Inflammatory macrophage treated with lipopolysaccharide for 1 hour (primary cell): ENCODE data around the gene TPP1.

Source experiments
- DNase-seq, 2 donors: peaks; one replicate each; pipeline ENCODE4 v3.0.0-alpha.2; 2020 to 2022

TPP1 gene

DNA sequence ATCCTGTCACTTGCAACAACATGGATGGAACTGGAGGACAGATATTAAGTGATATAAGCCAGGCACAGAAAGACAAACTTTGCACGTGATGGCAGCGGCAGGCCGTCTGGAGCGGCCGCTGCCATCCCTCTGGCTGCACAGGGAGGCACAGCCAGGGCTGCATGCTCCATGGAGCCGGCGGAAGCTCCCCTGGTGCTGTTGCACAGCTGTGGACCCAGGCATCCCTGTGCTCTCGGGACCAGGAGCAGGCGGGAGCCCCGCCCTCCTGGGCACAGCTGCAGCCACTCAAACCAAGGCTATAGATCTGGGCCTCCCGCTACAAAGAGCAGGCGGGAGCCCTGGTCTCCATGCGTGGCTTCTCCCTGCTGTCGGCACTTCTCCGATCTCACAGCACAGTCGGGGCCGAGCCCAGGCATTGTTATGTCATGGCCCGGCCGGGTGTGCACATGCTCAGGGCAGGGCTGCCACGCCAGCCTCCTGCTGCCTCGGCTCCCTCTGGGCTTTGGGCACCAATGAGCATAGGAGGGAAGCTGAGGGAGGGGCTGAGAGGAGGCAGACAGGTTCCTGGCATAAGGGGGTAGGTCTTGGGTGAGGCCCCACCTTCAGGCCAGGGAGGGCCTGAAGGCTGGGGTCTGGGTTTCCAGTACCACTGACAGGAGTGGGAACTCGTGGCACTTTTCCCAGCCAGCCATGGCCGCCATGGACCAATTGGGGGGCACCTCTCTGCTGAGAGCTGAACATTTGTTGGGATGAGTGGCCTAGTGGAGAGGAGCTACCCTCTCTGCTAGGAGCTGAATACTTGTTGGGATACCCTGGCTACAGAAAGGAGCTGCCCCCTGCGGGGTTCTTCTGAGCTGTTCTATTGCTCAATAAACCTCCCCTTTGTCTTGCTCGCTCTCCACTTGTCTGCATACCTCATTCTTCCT is 32.5 kb downstream of the TPP1 start:
- no peak for DNase-seq

DNA sequence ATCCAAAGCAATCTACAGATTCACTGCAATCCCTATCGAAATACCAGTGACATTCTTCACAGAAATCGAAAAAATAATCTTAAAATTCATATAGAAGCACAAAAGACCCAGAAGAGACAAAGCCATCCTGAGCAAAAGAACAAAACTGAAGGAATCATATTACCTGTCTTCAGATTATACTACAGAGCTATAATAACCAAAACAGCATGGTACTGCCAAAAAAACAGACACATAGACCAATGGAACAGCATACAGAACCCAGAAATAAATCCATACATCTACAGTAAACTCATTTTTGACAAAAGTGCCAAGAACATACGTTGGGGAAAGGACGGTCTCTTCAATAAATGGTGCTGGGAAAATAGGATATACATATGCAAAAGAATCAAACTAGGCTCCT is 34.7 kb downstream of the TPP1 start:
- DNase-seq: no peak

DNA sequence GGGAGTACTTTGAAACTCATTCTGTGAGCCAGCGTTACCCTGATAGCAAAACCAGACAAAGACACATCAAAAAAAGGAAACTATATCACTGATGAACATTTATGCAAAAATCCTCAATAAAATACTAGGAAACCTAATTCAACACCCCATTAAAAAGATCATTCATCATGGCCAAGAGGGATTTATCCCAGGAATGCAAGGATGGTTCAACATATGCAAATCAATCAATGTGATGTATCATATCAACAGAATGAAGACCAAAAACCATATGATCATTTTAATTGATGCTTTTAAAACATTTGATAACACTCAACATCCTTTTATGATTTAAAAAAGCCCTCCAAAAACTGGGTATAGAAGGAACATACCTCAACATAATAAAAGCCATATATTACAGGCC is 35.6 kb downstream of the TPP1 start:
- DNase-seq: no peak

DNA sequence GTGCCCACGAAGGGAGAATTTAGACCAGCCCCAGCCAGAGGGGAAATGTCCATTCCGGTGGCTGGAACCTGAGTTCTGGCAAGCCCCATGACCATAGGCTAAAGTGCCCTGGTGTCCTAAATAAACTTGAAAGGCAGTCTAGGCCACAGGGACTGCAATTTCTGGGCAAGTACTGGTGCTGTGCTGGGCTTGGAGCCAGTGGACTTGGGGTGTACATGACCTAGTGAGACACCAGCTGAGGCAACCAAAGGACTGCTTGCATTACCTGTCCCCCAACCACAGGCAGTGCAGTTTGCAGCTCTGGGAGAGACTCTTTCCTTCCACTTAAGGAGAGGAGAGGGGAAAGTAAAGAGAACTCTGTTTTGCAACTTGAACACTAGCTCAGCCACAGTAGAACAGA is 39.5 kb downstream of the TPP1 start:
- DNase-seq: no peak

DNA sequence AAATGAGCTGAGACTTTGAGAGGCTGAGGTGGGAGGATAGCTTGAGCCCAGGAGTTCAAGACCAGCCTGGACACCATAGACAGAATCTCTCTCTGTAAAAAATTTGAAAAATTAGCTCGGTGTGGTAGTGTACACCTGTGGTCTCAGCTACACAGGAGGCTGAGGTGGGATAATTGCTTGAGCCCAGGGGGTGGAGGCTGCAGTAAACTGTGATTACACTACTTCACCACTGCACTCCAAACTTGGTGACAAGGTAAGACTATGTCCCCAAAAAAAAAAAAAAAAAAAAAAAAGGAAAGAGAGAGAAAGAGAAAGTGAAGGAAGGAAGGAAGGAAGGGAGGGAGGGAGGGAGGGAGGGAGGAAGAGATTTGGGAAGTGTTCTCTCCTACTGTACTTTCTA is 41.1 kb downstream of the TPP1 start:
- no peak for DNase-seq

DNA sequence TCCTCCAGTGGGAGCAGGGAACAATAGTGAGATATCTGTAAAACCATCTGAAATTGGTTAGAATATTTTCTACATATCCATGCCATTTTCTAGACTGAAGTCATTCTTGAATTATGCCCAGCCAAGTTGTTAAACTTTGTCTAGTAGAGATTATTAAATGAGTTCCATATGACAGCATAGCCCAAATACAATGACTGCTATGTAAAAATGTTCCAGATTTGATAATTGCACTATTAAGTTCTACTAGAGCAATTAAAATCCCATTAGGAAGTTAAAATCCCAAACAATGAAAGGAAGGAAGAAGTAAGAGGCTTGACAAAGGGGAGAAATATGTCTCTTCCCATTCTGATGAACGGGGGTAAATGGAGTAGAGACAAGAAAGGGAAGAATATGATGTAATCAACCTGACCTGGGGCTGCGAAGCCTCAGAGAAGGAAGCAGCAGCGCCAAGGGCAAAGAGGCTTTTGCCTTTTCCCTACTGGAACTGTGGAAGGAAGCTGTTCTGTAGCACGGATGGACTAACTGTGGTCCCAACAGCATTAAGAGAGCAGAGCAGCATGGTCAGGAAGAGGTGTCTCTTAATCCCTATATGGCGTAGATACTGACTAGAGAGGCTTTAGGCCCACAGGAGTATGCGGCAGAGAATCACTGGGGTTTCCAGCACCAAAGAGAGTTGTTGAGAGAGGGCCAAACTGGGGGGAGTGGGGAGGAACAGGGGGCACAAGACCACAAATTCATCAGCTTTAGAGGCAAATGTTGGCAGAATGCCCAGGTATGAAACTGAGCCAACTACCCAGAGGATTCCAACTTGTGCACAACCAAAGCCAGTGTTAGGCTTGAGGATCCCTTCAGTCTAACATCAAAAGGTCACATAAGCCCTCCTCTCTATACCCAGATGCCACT is 42.5 kb downstream of the TPP1 start:
- DNase-seq: peak; percentile 6 to 16

DNA sequence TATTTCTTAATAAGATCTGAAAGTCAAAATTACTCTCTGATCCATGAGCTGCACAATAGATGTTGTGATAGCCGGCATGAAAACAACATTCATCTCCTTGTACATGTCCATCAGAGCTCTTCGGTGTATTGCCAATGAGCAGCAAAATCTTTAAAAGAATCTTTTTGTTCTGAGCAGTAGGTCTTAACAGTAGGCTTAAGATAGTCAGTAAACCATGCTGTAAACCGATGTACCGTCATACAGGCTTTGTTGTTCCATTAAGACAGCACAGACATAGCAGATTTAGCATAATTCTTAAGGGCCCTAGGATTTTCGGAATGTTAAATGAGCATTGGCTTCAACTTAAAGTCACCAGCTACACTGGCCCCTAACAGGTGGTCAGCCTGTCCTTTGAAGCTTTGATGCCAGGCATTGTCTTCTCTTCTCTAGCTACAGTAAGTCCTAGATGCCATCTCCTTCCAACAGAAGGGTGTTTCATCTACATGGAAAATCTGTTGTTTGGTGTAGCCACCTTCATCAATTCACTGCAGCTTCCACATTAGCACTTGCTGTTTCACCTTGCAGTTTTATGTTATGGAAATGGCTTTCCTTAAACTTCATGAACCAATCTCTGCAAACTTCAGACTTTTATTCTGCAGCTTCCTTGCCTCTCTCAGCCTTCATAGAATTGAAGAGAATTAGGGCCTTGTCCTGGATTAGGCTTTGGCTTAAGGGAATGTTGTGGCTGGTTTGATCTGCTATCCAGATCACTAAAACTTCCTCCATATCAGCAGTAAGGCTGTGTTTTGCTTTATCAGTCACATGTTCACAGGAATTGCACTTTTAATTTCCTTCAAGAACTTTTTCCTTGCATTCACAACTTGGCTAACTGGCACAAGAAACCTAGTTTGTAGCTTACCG is 44.2 kb downstream of the TPP1 start:
- no peak for DNase-seq

DNA sequence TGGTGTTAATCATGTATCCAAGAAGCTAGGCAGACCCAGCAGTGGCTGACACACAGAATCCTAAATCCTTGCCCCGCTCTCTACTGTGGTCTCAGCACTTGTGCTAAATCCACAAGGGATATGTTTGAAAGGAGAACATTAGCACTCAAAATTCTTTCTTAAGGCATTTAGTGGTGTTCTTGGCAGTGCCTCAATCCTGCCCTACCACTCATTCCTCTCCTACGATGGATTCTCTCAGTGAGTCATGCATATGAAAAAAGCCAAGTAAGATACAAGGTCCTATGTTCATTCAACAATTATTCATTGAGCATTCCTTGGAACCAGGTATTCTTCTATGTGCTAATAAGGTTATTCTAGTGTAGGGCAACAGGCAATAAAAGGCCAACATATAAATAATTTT is 47.0 kb downstream of the TPP1 start:
- no peak for DNase-seq

DNA sequence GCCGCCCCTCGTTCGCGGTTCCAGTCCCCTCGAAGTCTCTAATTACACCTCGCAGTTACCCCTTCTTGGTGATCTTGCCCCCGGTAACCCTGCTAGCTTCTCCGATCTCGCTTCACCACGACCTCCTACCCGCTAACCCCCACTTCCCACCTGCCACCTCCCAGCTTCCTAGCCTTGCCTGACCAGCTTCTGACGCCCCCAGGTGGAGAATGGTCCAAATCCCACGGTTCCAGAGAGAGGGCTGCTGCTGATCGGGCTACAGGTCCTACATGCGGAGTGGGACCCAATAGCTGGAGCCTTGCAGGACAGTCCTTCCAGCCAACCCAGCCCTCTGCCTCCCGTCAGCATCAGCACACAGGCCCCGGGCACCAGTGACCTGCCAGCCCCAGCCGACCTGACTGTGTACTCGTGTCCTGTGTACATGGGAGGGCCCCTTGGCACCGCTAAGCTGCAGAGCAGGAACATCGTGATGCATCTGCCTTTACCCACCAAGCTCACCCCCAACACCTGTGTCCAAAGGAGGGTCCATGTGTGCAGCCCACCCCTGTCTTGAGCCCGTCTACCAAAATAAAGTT is 47.7 kb downstream of the TPP1 start:
- no peak for DNase-seq

DNA sequence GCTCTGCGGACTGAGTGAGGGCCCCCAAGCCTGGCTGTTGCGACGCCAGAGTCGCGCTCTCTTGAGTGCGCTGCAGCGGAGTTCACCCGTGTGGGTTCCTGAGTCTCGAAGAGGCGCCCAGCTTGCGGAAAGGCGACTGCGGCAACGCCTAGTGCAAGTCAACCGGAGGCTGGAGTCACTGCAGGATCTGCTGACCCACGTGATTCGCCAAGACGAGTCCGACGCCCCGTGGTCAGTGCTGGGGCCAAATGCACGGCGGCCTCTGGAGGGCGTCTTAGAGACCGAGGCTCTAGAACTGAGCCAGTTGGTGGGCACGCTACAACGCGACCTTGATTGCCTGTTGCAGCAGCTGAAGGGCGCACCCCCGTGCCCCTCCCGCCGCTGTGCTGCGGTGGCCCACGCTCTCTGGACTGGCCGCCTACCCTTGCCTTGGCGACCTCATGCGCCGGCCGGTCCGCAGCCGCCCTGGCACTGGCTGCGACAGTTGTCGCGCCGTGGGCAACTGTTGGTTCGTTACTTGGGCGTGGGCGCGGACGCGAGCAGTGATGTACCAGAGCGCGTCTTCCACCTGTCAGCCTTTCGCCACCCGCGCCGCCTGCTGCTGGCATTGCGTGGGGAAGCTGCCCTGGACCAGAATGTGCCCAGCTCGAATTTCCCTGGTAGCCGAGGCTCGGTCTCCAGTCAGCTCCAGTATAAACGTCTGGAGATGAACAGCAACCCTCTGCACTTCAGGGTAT is 48.4 kb downstream of the TPP1 start:
- DNase-seq: no peak

DNA sequence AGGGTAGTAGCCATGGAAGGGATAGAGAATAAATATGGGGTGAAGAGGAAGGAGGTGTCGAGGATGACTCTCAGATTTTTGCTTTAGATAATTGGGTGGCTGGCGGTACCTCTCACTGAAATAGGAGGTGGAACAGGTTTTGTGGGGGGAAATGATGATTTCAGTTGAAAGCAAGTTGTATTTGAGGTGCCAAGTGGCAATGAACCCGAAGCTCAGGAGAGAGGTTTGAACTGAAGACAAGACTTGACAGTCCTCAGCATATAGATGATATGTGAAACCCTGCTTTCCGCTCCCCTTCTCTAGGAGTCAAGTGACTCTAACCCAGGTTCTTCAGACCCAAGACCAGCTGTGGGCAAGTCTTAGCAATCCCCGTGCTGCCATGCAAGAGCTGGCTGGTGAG is 49.5 kb downstream of the TPP1 start:
- DNase-seq: no peak

DNA sequence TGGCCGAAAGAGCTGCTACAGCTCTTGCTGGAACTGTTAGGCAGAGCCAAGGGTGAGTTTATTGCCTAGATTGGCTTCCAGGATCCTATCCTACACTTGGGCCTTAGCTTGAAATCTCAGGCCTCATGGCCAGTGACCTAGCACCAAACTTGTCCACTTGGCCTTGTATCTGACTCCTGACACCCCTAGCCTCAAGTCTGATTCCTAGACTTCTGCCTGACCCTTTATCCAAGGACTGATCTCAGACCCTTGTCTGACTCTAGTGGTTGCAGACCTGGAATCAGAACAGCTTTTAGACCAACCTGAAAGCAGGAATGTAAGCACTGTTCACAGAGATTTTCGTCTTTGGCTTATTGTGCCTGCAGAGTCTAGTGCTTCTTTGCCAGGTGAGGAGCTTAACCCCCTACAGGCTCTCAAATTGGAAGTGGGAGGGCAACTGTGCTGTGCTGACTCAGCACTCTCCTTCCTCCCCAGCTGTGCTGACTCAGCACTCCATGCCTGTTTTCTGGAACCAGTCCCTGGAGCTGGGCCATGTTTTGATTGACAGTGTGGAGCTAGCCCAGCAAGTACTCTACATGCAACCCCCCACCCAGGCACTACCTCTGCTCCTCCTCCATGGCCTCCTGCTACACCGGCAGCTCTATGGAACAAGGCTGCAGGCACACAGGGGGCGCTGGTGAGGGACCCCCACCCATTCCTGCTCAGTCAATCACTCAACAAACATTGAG is 50.9 kb downstream of the TPP1 start:
- DNase-seq: no peak

DNA sequence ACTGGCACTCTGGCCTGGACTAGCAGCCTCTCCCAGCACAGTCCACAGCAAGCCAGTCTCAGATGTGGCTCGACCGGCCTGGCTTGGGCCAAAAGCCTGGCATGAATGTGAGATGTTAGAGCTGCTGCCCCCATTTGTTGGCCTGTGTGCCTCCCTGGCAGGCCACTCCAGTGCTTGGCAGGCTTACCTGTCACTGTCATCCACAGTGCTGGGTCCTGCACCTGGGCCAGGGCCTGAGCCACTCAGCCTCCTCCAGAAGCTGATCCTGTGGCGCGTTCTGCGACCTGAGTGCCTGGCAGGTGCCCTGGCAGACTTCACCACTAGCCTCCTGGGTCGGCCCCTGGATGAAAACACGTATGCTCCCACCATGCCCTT is 51.9 kb downstream of the TPP1 start:
- no peak for DNase-seq

DNA sequence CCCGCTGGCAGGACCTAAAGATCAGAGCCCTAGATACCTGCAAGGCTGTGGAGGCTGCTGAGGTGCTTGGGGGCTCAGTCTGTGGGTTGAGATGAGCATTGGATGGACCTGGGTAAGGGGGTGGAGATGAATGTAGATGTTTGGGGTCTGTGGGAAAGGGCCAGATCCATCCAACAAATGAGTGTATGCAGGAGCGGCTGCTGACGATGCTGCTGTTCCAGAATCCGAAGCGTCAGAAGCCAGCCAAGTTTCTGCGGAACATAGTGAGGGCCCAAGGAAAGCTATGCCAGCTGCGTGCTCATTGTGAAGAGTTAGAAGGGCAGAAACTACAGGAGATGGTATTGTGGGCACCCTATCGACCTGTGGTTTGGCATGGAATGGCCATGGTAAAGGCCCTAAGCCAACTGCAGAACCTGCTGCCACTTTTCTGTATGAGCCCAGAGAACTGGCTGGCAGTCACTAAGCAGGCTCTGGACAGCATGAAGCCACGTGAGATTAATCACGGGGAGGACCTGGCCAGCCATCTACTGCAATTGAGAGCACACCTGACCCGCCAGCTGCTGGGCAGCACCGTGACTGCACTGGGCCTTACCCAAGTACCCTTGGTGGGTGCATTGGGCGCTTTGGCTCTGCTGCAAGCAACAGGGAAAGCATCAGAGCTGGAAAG is 52.4 kb downstream of the TPP1 start:
- no peak for DNase-seq

DNA sequence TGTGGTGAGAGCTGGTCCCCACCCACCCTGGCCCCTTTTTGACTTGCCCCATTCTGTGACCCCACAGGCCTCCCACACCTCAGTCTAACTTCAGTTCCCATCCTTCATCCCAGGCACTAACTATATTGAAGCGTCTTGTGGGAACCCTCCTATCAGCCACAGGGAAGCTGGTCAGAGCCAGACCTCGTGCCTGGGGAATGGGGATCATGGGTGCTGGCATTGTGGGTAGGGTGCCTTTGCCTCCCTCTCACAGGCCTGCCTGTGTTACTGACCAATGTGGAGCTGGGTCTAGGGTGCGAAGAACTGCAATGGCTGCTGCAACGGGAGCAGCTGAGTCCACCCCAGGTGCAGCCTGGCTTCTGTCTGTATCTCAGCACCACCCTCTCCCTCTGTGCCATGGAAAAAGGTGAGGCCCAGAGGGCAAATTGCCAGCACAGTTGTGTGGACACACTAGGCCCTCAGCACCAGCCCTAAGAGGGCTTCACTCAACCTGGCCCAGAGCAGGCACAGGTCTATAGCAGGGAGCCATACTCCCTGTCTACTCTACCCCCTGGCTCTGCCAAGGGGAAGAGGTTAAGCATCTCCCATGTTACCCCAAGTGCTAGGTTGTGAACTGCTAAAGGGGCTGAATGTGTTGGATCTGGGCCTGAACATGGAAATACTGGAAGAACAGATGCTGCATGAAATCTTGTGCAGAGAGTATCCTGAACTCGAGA is 53.1 kb downstream of the TPP1 start:
- DNase-seq: no peak

DNA sequence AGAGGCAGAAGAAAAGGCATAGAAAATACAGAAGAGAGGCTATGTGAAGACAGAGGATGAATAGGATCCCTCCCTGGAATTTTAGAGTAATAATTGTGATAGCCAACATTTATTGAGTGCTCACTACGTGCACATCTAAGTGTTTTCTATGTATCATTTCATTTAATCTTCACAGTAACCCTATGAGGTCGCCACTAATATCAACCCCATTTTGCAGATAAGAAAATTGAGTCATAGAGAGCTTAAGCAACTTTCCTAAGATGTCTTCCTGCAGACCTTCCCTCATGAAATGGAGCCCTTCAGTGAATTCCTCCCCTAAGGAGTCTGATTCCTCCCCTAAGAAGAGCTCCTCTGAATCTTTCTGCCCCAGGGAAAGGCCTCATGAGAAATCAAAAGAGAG is 53.9 kb downstream of the TPP1 start:
- no peak for DNase-seq

DNA sequence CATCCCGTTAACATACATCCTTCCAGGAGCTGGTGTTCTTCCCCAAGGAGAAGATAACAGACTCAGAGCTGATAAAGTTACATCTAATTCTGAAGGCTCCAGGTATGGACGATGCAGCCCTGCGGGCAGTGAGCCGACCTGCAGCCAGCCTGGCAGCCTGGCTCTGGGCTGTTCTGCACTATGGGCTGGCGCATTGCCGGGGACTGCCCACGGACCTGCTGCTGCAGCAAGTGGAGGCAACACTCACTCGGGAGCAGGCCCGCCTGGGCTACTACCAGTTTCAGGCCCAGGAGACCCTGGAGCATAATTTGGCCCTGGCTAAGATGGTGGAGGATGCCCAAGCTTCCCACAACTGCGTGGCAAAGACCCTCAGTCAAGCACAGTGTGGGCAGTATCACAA is 55.6 kb downstream of the TPP1 start:
- DNase-seq: no peak

DNA sequence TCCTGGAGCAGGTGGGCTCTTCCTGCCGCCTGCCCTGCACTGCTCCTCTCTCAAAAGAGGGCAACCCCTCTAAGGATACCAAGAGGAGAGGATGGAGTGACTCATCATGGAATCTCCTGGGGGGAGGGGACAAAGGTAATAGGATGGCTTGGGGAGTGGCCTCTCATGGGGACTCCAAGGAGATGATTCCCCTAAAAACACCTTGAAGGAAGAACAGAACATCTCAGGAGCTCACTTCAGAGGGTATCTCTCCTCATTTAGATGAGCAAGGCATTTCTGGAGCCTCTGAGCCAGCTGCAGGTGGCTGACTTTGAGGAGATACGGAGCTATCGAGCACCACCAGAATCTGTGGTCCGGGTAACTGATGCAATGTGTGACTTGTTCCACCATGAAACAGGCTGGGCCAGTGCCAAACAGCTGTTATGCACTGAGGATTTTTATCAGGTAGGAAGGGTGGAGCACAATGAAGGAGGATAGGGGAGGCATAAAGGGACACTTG is 56.1 kb downstream of the TPP1 start:
- no peak for DNase-seq
